ENCODE measurements around the gene C16orf96. TPM values are rescaled to one million over a fixed set of nuclear protein-coding genes. Genes with fewer than 3 reads are reported as not detected.

The C16orf96 gene
- total and polyA plus RNA-seq, 2 experiments from 2014 or later, result 0.37 to 2.2 TPM

- Histone ChIP-seq H3F3A (replicated peaks; ENCODE audit: low read depth) (peaks cover 22% of the 10 kb centered on the region), H3K27ac (ENCODE audit: low read depth) (peak overlapping the region; percentile 83), H2AFZ (no peak overlapping the region), H3K4me2 (peak overlapping the region; percentile 93; the same call in 1 of the 2 replicates), H4K20me1 (replicated peaks; ENCODE audit: insufficient read depth) (peaks cover 7% of the 10 kb centered on the region), H3K4me1 (ENCODE audit: insufficient read depth) (peaks cover 29% of the 10 kb centered on the region), H3K36me3 (ENCODE audit: insufficient read depth) (no peaks in the 10 kb centered on the region), H3K27me3 (ENCODE audit: insufficient read depth) (no peaks in the 10 kb centered on the region), H3K4me3 (no peak overlapping the region), H3K79me2 (replicated peaks; ENCODE audit: insufficient read depth) (peaks cover 42% of the 10 kb centered on the region), H3K9me2 (ENCODE audit: insufficient read depth) (no peaks in the 10 kb centered on the region)
- DNase-seq (ENCODE audit: low spot score) (no peak), ATAC-seq (no peak)
- Mint-ChIP-seq H3K27me3 (ENCODE audit: insufficient read depth, low read depth, poor library complexity) (peaks cover 20% of the 10 kb centered on the region), H3K27ac (peak overlapping the region; percentile 77), H3K4me3 (0 out of 3 replicates have a peak overlapping the region, but pooled peaks have one; percentile 32), H3K36me3 (ENCODE audit: low read depth) (peaks cover 12% of the 10 kb centered on the region), H3K4me1 (peaks cover 21% of the 10 kb centered on the region), H3K9me3 (no peaks in the 10 kb centered on the region; the same call in 2 of the 3 replicates)
- no peak for TF ChIP-seq CTCF (conservative IDR thresholded peaks at IDR 0.05; ENCODE audit: low read depth in 2 of 2)
- TF ChIP-seq ZNF114 (CRISPR knock-in tag; IDR thresholded peaks at IDR 0.05), result no peak
These were observed 55.3 kb downstream of the C16orf96 start for GRCh38 chr16:4611337-4612021.

GRCh38 chr16:4612474-4612931 is 56.4 kb downstream of the C16orf96 start:
- peak overlapping the region; percentile 93 for H3K4me2 ChIP-seq
- ATAC-seq, result peak; percentile 9
- H3K79me2 ChIP-seq (replicated peaks; ENCODE audit: insufficient read depth), result peaks cover 42% of the 10 kb centered on the region
- peak overlapping the region; percentile 94; the same call in 1 of the 2 replicates for H3K27ac Mint-ChIP-seq
- peaks cover 7% of the 10 kb centered on the region; the same call in 2 of the 3 replicates for H3K36me3 Mint-ChIP-seq (ENCODE audit: low read depth)
- H3K4me3 ChIP-seq, result peak overlapping the region; percentile 86
- no peaks in the 10 kb centered on the region for H3K27me3 ChIP-seq (ENCODE audit: insufficient read depth)
- peaks cover 36% of the 10 kb centered on the region for H3K4me1 ChIP-seq (ENCODE audit: insufficient read depth)
- peak; percentile 86 for DNase-seq (ENCODE audit: low spot score)
- no peaks in the 10 kb centered on the region for H3K36me3 ChIP-seq (ENCODE audit: insufficient read depth)
- peaks cover 31% of the 10 kb centered on the region for H3F3A ChIP-seq (replicated peaks; ENCODE audit: low read depth)
- peak overlapping the region; percentile 80 for H3K4me3 Mint-ChIP-seq
- H2AFZ ChIP-seq, result no peak overlapping the region
- H3K27me3 Mint-ChIP-seq (ENCODE audit: insufficient read depth, low read depth, poor library complexity), result peaks cover 26% of the 10 kb centered on the region
- TF ChIP-seq ZNF331 (CRISPR knock-in tag; IDR thresholded peaks at IDR 0.05; ENCODE audit: low read depth), result no peak
- no peak for TF ChIP-seq EZH2 (IDR thresholded peaks at IDR 0.05; ENCODE audit: low read depth, unreplicated experiment)
- peak; percentile 46 to 48 for TF ChIP-seq CTCF (conservative IDR thresholded peaks at IDR 0.05; ENCODE audit: low read depth in 2 of 2)
- H3K27ac ChIP-seq (ENCODE audit: low read depth), result peak overlapping the region; percentile 83
- peaks cover 29% of the 10 kb centered on the region for H3K4me1 Mint-ChIP-seq
- H3K9me3 Mint-ChIP-seq, result no peaks in the 10 kb centered on the region; the same call in 2 of the 3 replicates
- H3K9me2 ChIP-seq (ENCODE audit: insufficient read depth), result no peaks in the 10 kb centered on the region
- H4K20me1 ChIP-seq (replicated peaks; ENCODE audit: insufficient read depth), result peaks cover 7% of the 10 kb centered on the region

All from GM23338 (cell line).